ENCODE results near the gene GLRX2. TPM values are rescaled to one million over a fixed set of nuclear protein-coding genes. Genes with fewer than 3 reads are reported as not detected.
A peak's percentile ranks its signal among the peaks of the same experiment; 100 is the strongest.
"Not testable (repeated sequence)": the region's sequence is repeated elsewhere in the genome, so short reads cannot be mapped to it uniquely, and the experiment has no call there.

GLRX2 gene
- polyA plus RNA-seq, 1 donor = 16.7 TPM

DNA sequence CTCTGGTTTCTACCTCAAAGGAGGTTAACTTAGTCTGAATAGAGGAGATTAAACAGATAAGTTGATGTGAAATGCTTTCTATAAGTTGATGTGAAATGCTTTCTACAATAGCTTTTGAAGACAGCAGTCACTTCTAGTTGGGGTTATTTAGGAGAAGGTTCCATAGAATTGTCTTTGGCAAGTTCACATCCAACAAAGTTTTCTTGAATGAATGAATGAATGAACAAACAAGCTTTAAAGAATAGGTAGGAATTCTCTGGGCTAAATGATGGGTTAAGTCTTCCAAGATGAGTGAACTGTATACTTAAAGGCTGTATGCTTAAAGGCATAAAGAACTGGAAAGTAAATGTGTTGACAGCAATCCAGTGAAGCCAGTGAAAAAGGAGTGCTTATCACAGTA is 18.5 kb upstream of the GLRX2 start:
- Histone ChIP-seq H3K27ac (ENCODE audit: low read length) (no peak overlapping the region), H3K4me3 (ENCODE audit: low read length) (peak overlapping the region; percentile 94), H3K36me3 (ENCODE audit: control insufficient read depth, insufficient read depth, low read length) (peaks cover 13% of the 10 kb centered on the region), H3K4me1 (ENCODE audit: control insufficient read depth, insufficient read depth, low read length) (peaks cover 6% of the 10 kb centered on the region), H3K9me3 (ENCODE audit: control insufficient read depth, low read depth, low read length) (no peaks in the 10 kb centered on the region), H3K27me3 (ENCODE audit: control insufficient read depth, insufficient read depth, low read length) (no peaks in the 10 kb centered on the region)
- DNase-seq = peak in 1 of 2 donors; percentile 2

DNA sequence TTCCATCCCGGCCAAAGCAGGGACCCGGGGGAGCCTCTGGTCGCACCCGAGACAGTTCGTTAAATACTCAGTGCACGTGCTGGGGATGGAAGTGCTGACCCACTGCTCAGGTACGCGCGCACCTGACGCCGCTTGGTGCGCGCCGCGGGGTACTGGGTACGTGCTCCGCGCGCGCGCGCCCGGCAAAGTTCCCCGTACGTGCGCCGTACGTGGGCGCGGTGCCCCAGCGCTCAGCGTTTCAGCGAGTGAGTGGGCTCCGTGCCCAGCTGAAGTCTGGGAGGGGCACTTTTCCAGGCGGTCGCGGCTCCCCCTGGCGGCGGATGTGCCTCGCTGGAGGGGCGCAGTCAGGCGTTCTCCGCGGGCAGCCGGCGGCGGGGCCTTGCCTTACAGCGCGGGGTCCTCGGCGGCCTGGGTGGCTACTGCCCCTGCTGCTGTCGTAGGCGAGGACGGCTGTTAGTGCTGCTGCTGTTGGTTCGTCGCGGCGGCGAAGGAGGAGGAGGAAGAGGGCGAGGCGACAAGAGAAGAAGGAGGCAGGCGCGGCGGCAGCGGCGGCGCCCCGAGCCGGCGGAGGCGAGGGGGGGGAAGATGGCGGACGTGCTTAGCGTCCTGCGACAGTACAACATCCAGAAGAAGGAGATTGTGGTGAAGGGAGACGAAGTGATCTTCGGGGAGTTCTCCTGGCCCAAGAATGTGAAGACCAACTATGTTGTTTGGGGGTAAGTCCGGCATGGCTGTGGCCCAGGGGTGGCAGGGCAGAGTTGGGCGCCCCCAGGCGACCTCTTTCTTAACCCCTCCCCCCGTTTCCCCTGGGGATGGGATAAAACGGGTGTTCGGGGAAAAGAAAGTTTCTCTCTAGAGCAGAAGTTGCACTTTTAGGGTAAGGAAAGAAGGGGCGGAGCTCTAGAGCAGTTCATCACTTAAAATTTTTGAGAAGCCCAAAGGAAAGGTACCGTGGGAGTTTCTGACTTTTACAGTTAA is 16.7 kb upstream of the GLRX2 start, which contains the start of gene CDC73:
CDC73 (plus strand) TSS at position 416 of the 978 bp plus-strand sequence; CDS start at position 586, 170 bp downstream.
- DNase-seq = peak; percentile 95 to 98
- H3K27ac ChIP-seq (ENCODE audit: low read length) = peak within 1 kb of the TSS; percentile 97
- peak within 1 kb of the TSS; percentile 94 for H3K4me3 ChIP-seq (ENCODE audit: low read length)
- 0% methylated on average over 1 of the region's 85 CpGs for WGBS (ENCODE audit: insufficient coverage, low lambda C conversion rate)
- H3K36me3 ChIP-seq (ENCODE audit: control insufficient read depth, insufficient read depth, low read length) = peaks cover 13% of the 10 kb centered on the region
- no peaks in the 10 kb centered on the region for H3K9me3 ChIP-seq (ENCODE audit: control insufficient read depth, low read depth, low read length)
- no peaks in the 10 kb centered on the region for H3K27me3 ChIP-seq (ENCODE audit: control insufficient read depth, insufficient read depth, low read length)
- peaks cover 6% of the 10 kb centered on the region for H3K4me1 ChIP-seq (ENCODE audit: control insufficient read depth, insufficient read depth, low read length)

DNA sequence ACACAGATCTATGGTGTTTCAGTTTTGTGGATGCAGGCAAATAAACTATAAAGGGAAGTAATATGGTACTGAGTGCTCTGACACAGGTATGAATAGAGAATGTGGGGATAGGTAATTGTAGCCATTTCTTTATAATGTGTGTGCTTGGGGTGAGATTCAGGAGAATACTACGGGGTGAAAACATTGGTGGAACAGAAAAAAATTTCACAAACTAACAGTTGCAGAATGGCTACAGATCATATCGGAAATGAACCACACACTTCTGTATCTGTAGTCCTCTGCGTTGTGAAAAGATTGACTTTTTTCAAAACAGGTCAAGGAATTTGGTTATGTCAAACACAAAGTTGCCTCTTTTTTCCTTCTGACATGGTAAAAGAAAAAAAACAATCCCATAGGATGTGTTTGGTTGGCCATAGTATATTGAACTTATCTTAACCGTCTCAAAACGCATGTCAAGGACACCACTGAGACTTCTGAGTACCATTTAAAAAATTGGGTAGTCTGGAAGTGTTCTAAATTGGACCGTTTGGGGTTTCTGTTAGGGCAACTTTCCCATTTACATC is 15.5 kb upstream of the GLRX2 start:
- Histone ChIP-seq H3K27ac (ENCODE audit: low read length) (no peak overlapping the region), H3K36me3 (ENCODE audit: control insufficient read depth, insufficient read depth, low read length) (peaks cover 8% of the 10 kb centered on the region), H3K4me3 (ENCODE audit: low read length) (no peak overlapping the region), H3K9me3 (ENCODE audit: control insufficient read depth, low read depth, low read length) (no peaks in the 10 kb centered on the region), H3K4me1 (ENCODE audit: control insufficient read depth, insufficient read depth, low read length) (peaks cover 10% of the 10 kb centered on the region), H3K27me3 (ENCODE audit: control insufficient read depth, insufficient read depth, low read length) (no peaks in the 10 kb centered on the region)
- WGBS (ENCODE audit: insufficient coverage, low lambda C conversion rate) = 82% methylated on average over 3 of the region's 6 CpGs
- DNase-seq = no peak

DNA sequence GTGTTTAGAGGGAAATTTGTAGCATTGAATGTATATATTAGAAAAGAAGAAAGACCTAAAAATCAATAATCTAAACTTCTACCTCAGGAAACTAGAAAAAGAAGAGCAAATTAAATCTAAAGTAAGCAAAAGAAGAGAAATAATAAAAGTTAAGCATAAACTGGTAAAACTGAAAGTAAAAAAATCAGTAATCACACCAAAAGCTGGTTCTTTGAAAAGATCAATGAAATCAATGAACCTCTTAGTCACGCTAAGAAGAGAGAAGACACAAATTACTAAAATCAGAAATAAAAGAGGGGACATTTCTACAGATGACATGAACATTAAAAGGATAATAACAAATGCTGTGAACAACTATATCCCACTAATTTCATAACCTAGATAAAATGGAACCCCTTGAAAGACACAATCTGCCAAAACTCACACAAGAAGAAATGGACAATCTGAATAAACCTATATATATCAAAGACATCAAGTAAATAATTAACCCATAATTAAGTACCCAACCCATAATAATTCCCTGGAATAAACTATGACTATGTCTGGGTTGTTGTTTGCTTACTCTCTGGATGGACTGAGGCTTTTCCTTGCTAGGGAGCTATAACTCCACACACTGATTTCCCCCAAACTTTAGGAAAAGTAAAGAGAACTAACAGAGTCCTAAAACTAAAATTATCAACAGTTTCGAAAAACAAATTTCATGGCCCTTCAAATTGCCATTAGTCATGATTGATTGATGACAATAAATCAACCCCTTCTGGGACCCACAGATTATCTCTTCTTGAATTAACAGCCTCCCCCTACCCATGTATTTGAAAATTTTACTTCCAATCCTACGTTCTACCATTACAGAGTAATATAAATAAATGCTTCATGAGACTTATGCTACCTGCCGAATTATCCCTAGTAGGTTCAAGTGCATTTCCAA is 13.9 kb upstream of the GLRX2 start:
- Histone ChIP-seq H3K9me3 (ENCODE audit: control insufficient read depth, low read depth, low read length) (no peaks in the 10 kb centered on the region), H3K27me3 (ENCODE audit: control insufficient read depth, insufficient read depth, low read length) (no peaks in the 10 kb centered on the region), H3K4me3 (ENCODE audit: low read length) (no peak overlapping the region), H3K36me3 (ENCODE audit: control insufficient read depth, insufficient read depth, low read length) (no peaks in the 10 kb centered on the region), H3K27ac (ENCODE audit: low read length) (no peak overlapping the region), H3K4me1 (ENCODE audit: control insufficient read depth, insufficient read depth, low read length) (peaks cover 13% of the 10 kb centered on the region)
- DNase-seq = no peak
- 71% methylated on average over 1 of the region's 4 CpGs for WGBS (ENCODE audit: insufficient coverage, low lambda C conversion rate)

DNA sequence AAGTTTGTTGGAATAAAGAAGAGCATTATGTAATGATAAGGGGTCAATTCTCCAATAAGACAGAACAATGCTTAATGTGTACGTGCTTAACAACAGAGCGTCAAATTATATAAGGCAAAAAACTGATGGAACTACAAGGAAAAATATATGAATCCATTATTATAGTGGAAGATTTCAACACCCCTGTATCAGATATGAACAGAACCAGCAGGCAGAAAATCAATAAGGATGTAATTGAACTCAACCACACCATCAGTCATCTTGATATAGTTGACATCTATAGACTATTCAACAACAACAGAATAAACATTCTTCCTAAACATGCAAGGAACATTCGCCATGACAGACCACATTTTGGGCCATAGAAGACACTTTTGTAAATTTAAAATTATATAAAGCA is 13.0 kb upstream of the GLRX2 start:
- H3K27ac ChIP-seq (ENCODE audit: low read length) = no peak overlapping the region
- peaks cover 6% of the 10 kb centered on the region for H3K4me1 ChIP-seq (ENCODE audit: control insufficient read depth, insufficient read depth, low read length)
- no peaks in the 10 kb centered on the region for H3K36me3 ChIP-seq (ENCODE audit: control insufficient read depth, insufficient read depth, low read length)
- no peak for DNase-seq
- H3K9me3 ChIP-seq (ENCODE audit: control insufficient read depth, low read depth, low read length) = no peaks in the 10 kb centered on the region
- H3K27me3 ChIP-seq (ENCODE audit: control insufficient read depth, insufficient read depth, low read length) = no peaks in the 10 kb centered on the region
- H3K4me3 ChIP-seq (ENCODE audit: low read length) = no peak overlapping the region
- 94% methylated on average over 2 of the region's 3 CpGs for WGBS (ENCODE audit: insufficient coverage, low lambda C conversion rate)

DNA sequence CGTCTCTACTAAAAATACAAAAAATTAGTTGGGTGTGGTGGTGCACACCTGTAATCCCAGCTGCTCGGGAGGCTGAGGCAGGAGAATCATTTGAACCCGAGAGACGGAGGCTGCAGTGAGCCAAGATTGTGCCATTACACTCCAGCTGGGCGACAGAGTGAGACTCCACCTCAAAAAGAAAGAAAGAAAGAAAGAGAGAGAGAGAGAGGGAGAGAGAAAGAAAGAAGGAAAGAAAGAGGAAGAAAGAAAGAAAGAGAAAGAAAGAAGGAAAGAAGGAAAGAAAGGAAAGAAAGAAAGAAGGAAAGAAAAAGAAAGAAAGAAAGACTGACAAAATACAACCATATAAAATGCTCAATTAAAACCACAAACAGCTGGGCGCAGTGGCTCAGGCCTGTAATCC is 12.0 kb upstream of the GLRX2 start:
- H3K4me1 ChIP-seq (ENCODE audit: control insufficient read depth, insufficient read depth, low read length); DNase-seq: not testable (repeated sequence)
- whole genome bisulfite sequencing (ENCODE audit: insufficient coverage, low lambda C conversion rate) = 98% methylated on average over 5 of the region's 6 CpGs

DNA sequence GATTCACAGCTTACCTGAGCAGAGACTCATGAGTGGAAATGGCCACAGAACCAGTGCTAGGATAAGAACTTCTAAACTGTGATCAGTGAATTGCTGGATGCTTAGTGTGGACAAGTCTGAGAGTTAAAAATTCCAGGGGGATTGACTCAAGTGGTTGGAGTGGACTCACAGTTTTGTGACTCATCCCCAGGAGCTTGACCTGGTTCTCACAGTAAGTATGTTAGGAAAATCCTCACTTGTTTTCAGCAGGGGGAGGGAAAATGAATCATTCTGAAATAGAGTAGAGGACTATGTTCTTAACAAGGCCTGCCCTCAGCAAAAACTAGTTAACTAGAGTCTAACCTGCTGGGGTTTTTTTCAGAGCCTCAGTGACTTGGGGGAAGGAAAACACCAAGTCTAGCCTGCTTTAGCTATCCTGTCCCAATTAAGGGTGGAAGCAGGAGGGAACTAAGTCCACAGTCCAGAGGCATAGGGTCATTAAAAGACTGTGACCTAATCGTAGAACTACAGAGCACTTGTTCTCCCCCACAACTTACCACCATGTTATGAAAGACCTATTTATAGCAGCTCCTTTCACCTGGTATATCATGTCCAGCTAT is 10.5 kb upstream of the GLRX2 start:
- DNase-seq = peak; percentile 58 to 82
- WGBS (ENCODE audit: insufficient coverage, low lambda C conversion rate) = 43% methylated on average over 1 of the region's 1 CpG
- peak overlapping the region; percentile 46 for H3K27ac ChIP-seq (ENCODE audit: low read length)
- no peaks in the 10 kb centered on the region for H3K27me3 ChIP-seq (ENCODE audit: control insufficient read depth, insufficient read depth, low read length)
- no peak overlapping the region for H3K4me3 ChIP-seq (ENCODE audit: low read length)
- peaks cover 11% of the 10 kb centered on the region for H3K4me1 ChIP-seq (ENCODE audit: control insufficient read depth, insufficient read depth, low read length)
- H3K36me3 ChIP-seq (ENCODE audit: control insufficient read depth, insufficient read depth, low read length) = no peaks in the 10 kb centered on the region
- H3K9me3 ChIP-seq (ENCODE audit: control insufficient read depth, low read depth, low read length) = no peaks in the 10 kb centered on the region

More for the DNA sequence above, 12.0 kb upstream of the GLRX2 start:
- H3K36me3 ChIP-seq (ENCODE audit: control insufficient read depth, insufficient read depth, low read length); H3K4me3 ChIP-seq (ENCODE audit: low read length); H3K27ac ChIP-seq (ENCODE audit: low read length); H3K9me3 ChIP-seq (ENCODE audit: control insufficient read depth, low read depth, low read length); H3K27me3 ChIP-seq (ENCODE audit: control insufficient read depth, insufficient read depth, low read length): not testable (repeated sequence)

DNA sequence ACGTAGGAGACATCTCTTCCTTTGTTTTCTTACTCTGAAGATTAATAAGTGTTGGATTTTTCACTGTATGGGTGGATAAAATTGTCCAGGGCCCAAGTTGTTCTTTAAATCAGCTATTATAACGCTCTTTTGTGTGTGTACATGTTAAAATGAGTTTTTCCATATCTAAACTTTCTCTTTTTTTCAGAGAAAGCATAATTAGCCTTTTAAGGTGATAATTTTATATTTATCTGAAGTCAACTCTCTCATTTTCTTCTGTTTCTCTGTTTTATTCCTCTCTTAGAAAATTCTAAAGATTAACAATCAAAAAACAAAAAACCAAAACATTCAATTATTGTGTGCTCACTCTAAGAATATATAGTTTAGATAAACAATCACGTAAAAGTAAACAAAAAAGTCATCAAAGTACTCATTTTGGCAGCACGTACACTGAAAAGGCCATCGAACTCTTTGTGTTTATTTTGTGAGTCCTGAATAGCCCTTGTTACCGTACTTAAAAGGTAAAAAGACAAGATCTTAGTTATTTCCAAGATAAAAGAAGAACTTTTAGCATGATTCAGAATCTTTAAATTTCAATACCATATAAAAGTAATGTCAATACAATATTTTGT is 9.4 kb upstream of the GLRX2 start:
- Histone ChIP-seq H3K4me1 (ENCODE audit: control insufficient read depth, insufficient read depth, low read length) (peaks cover 11% of the 10 kb centered on the region), H3K27ac (ENCODE audit: low read length) (no peak overlapping the region), H3K36me3 (ENCODE audit: control insufficient read depth, insufficient read depth, low read length) (no peaks in the 10 kb centered on the region), H3K9me3 (ENCODE audit: control insufficient read depth, low read depth, low read length) (no peaks in the 10 kb centered on the region), H3K27me3 (ENCODE audit: control insufficient read depth, insufficient read depth, low read length) (no peaks in the 10 kb centered on the region), H3K4me3 (ENCODE audit: low read length) (no peak overlapping the region)
- no peak for DNase-seq
- WGBS (ENCODE audit: insufficient coverage, low lambda C conversion rate) = 66% methylated on average over 4 of the region's 6 CpGs

DNA sequence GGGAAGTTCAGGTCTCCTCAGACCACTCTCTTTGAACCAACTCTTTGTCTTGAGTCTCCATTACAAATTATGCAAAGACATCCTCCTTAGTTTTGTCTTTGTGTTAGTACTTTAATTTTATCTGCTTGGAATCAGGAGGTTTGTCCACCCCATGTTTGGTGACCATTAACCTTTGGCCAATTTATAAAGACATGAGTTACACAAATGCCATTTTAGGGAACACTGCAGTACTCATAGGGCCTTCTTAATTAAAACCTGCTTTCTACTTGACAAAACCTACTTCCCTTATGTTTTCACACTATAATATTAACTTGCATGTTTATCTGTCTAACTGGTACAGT is 8.7 kb upstream of the GLRX2 start:
- H3K4me1 ChIP-seq (ENCODE audit: control insufficient read depth, insufficient read depth, low read length) = peaks cover 11% of the 10 kb centered on the region
- H3K27ac ChIP-seq (ENCODE audit: low read length) = no peak overlapping the region
- H3K9me3 ChIP-seq (ENCODE audit: control insufficient read depth, low read depth, low read length) = no peaks in the 10 kb centered on the region
- H3K36me3 ChIP-seq (ENCODE audit: control insufficient read depth, insufficient read depth, low read length) = no peaks in the 10 kb centered on the region
- H3K27me3 ChIP-seq (ENCODE audit: control insufficient read depth, insufficient read depth, low read length) = no peaks in the 10 kb centered on the region
- DNase-seq = no peak
- H3K4me3 ChIP-seq (ENCODE audit: low read length) = no peak overlapping the region

Measured in large intestine (tissue), 3 donors.